Pons (tissue), 1 donor: ENCODE data around the gene TP53I3.
"Not testable (repeated sequence)": the region's sequence is repeated elsewhere in the genome, so short reads cannot be mapped to it uniquely, and the experiment has no call there.

Source experiments
- DNase-seq: peaks from one replicate; pipeline ENCODE4 v3.0.0-alpha.2; 2016; ENCODE audit warnings: low spot score

The TP53I3 gene

GRCh38 chr2:24084386-24085199 lies at the start of gene TP53I3:
TP53I3 (minus strand) TSS chr2:24084834; CDS start chr2:24084326, 508 bp downstream.
- DNase-seq = peak; percentile 57

GRCh38 chr2:24132543-24132942 lies 47.9 kb upstream of the TP53I3 start:
- no peak for DNase-seq

GRCh38 chr2:24125956-24126355 lies 41.3 kb upstream of the TP53I3 start:
- DNase-seq = no peak

GRCh38 chr2:24123922-24124580 lies 39.4 kb upstream of the TP53I3 start:
- DNase-seq = peak; percentile 61

GRCh38 chr2:24123195-24123921 lies 38.7 kb upstream of the TP53I3 start, which contains the start of the genes FAM228B and PFN4:
FAM228B (plus strand) TSS chr2:24123469; CDS start chr2:24124362, 893 bp downstream.
PFN4 (minus strand) TSS chr2:24123334; CDS start chr2:24122535, 799 bp downstream.
- DNase-seq = peak; percentile 71

- DNase-seq = peak; percentile 52
Observed at GRCh38 chr2:24122366-24123194, 37.9 kb upstream of the TP53I3 start.

GRCh38 chr2:24121469-24121868 lies 36.8 kb upstream of the TP53I3 start:
- peak; percentile 7 for DNase-seq

- DNase-seq = no peak
Observed at GRCh38 chr2:24121066-24121465, 36.4 kb upstream of the TP53I3 start.

- DNase-seq = no peak
Observed at GRCh38 chr2:24117902-24118301, 33.3 kb upstream of the TP53I3 start.

- no peak for DNase-seq
Observed at GRCh38 chr2:24115057-24115456, 30.4 kb upstream of the TP53I3 start.

GRCh38 chr2:24111407-24111901 lies 26.8 kb upstream of the TP53I3 start:
- DNase-seq = no peak

GRCh38 chr2:24110660-24111303 lies 26.1 kb upstream of the TP53I3 start:
- DNase-seq = no peak

GRCh38 chr2:24109431-24109830 lies 24.8 kb upstream of the TP53I3 start:
- DNase-seq = not testable (repeated sequence)

- DNase-seq = no peak
Observed at GRCh38 chr2:24107336-24107735, 22.7 kb upstream of the TP53I3 start.

GRCh38 chr2:24106786-24107185 lies 22.2 kb upstream of the TP53I3 start:
- DNase-seq = no peak

- DNase-seq = no peak
Observed at GRCh38 chr2:24105816-24106215, 21.2 kb upstream of the TP53I3 start.

- DNase-seq = no peak
Observed at GRCh38 chr2:24104906-24105305, 20.3 kb upstream of the TP53I3 start.

GRCh38 chr2:24104110-24104650 lies 19.5 kb upstream of the TP53I3 start:
- DNase-seq = no peak

- no peak for DNase-seq
Observed at GRCh38 chr2:24102677-24103076, 18.0 kb upstream of the TP53I3 start.

GRCh38 chr2:24101992-24102391 lies 17.4 kb upstream of the TP53I3 start:
- DNase-seq = no peak

- not testable (repeated sequence) for DNase-seq
Observed at GRCh38 chr2:24100732-24101131, 16.1 kb upstream of the TP53I3 start.
